Heart left ventricle (tissue), 16 donors: ENCODE results near the gene SERPINH1. TPM values are rescaled to one million over a fixed set of nuclear protein-coding genes. Genes with fewer than 3 reads are reported as not detected.
"Not testable (repeated sequence)": the region's sequence is repeated elsewhere in the genome, so short reads cannot be mapped to it uniquely, and the experiment has no call there.

Source experiments
- ATAC-seq, 4 donors: fragments of 200-7000 bp; cut with Tn5 transposase; one replicate each; pipeline ENCODE4 v1.9.1; 2020 to 2022; ENCODE audit warnings: moderate library complexity in 4 of 4, mild to moderate bottlenecking in 3 of 4, moderate number of reproducible peaks in 1 of 4
- DNase-seq, 5 donors: peaks; one replicate each; pipeline ENCODE4 v3.0.0-alpha.2; 2020
- H3K27ac ChIP-seq, 12 donors: fragments of 200-600 bp; sonication (generic) in 4 of 12; one replicate each; pipeline versions ENCODE4 v1.5.0 to v1.8.0; 2016 to 2022; ENCODE audit warnings: mild to moderate bottlenecking in 2 of 12
- H3K27me3 ChIP-seq, 9 donors: fragments of 200-600 bp; sonication (generic) in 2 of 9; one replicate each; pipeline versions ENCODE4 v1.5.1 to v1.8.0; 2016 to 2022; ENCODE audit warnings: mild to moderate bottlenecking in 3 of 9
- H3K36me3 ChIP-seq, 9 donors: fragments of 200-600 bp; sonication (generic) in 2 of 9; one replicate each; pipeline versions ENCODE4 v1.5.0 to v1.8.0; 2018 to 2022; ENCODE audit warnings: mild to moderate bottlenecking in 2 of 9
- H3K4me1 ChIP-seq, 12 donors: fragments of 200-600 bp; sonication (generic) in 4 of 12; one replicate each; pipeline versions ENCODE4 v1.5.0 to v1.8.0; 2016 to 2022; ENCODE audit warnings: mild to moderate bottlenecking in 3 of 12
- H3K4me3 ChIP-seq, 12 donors: fragments of 200-600 bp; sonication (generic) in 4 of 12; one replicate each; pipeline versions ENCODE4 v1.5.0 to v1.8.0; 2017 to 2022; ENCODE audit warnings: mild to moderate bottlenecking in 9 of 12, moderate library complexity in 4 of 12
- H3K9me3 ChIP-seq, 12 donors: fragments of 200-600 bp; sonication (generic) in 4 of 12; one replicate each; pipeline versions ENCODE4 v1.5.0 to v1.8.0; 2016 to 2022; ENCODE audit warnings: mild to moderate bottlenecking in 1 of 12
- CTCF ChIP-seq, 12 donors: fragments of 200-600 bp; sonication (generic) in 4 of 12; IDR thresholded peaks; one replicate each; pipeline versions ENCODE4 v1.5.0 to v1.8.0; 2018 to 2022; ENCODE audit warnings: antibody characterized with exemption in 12 of 12, mild to moderate bottlenecking in 5 of 12
- POLR2A ChIP-seq, 2 donors: fragments of 450-650 bp; IDR thresholded peaks; one replicate each; pipeline ENCODE4 v1.6.1; 2017; ENCODE audit warnings: antibody characterized with exemption in 2 of 2, mild to moderate bottlenecking in 2 of 2, moderate library complexity in 2 of 2
- WGBS, 4 donors: extraction: QIAGEN DNeasy Blood & Tissue Kit in 2 of 4; methylation state at CpG; one replicate each; pipeline versions ENCODE4 v1.1.5 to v1.1.7; 2013 to 2018; 5-methylcytosine and 5-hydroxymethylcytosine counted together
- intact Hi-C, 10 donors: fragments of 100-400 bp; cut with DNase I; formaldehyde crosslinking; loops; one replicate each; pipeline versions ENCODE4 v1.11.1 to v1.14.2; 2022
- polyA plus RNA-seq, 2 donors: library from polyadenylated mRNA; stranded (reverse); fragments of 200-250 nt; gene quantifications; one replicate each; pipeline ENCODE4 v1.2.3, GENCODE V29; 2013
- total RNA-seq, 9 donors: library from RNA; depleted of rRNA in 2 of 9; stranded (reverse); fragments of >200 nt in 2 of 9; fragmentation: NEBNext Ultra II Directional in 3 of 9; extraction: Animal tissue kit (Norgen Biotek cat#: 25700) in 3 of 9; gene quantifications; one replicate each; pipeline versions ENCODE4 v1.1.0 to v1.2.4, GENCODE V29; 2016 to 2023
- donor health status: ischemic (EF 13 %, LVEDD 7.1; RV severe dilation, severe dysfunction).
- donor health status: healthy with polysubstance abuse.
- donor health status: DM: no; HTN: yes; CAD: no.
- donor health status: DM: no; HTN: no; CAD: no.
- donor health status: ischemic (EF 25% LVEDD 6.9; RV normal size, moderate dysfunction).
- donor health status: ischemic (EF 25% LVEDD 5.7; RV mildly dilated, moderate dysfunction).
- donor health status: healthy.
- donor health status: DM: yes; HTN: yes; CAD: no.
- donor health status: ischemic (EF 35%, LVEDD 5.7; RV mildly dilated, moderate dysfunction).
- donor health status: nonischemic (EF 11% LVEDD 7.7; RV severe dilation, severe dysfunction).
- donor health status: DM: yes; HTN: yes; CAD: no.
- donor health status: PGD.
- donor health status: ischemic (EF 29% LVEDD 5.4; RV normal size, mild dysfunction).
- donor health status: nonischemic (EF 23%, LVEDD 6.1; RV moderate dilation, normal function).

Gene SERPINH1
- total and polyA plus RNA-seq, 11 donors = 32.5 to 211 (median 71.8) TPM

- Histone ChIP-seq H3K27ac (peak overlapping the region; percentile 81 to 99 (median 97)), H3K36me3 (no peaks in the 10 kb centered on the region), H3K9me3 (no peaks in the 10 kb centered on the region), H3K27me3 (no peaks in the 10 kb centered on the region), H3K4me1 (peaks cover 0 to 32% (median 19%) of the 10 kb centered on the region in 12 donors), H3K4me3 (peak overlapping the region in 10 of 12 donors; percentile 66 to 99 (median 78))
- DNase-seq (no peak), ATAC-seq (peak in 2 of 4 donors; percentile 3)
- WGBS, 4 donors = 41 to 51% (median 42%) methylated on average over 4 of the region's 4 CpGs
- intact Hi-C loops = loop anchor here in 1 of 10 donors (2.0 kb wide), 1 partner anchor 30 kb away; no protein-coding TSS in a partner anchor
- no peak for TF ChIP-seq CTCF (IDR thresholded peaks at IDR 0.05)
- TF ChIP-seq POLR2A (IDR thresholded peaks at IDR 0.05) = no peak
Observed at GRCh38 chr11:75582506-75582894, 20.4 kb downstream of the SERPINH1 start.

- Histone ChIP-seq H3K4me1 (peaks cover 0 to 31% (median 19%) of the 10 kb centered on the region in 12 donors), H3K4me3 (peak overlapping the region; percentile 66 to 99 (median 76)), H3K27ac (peak overlapping the region; percentile 81 to 99 (median 97)), H3K9me3 (no peaks in the 10 kb centered on the region), H3K27me3 (no peaks in the 10 kb centered on the region), H3K36me3 (no peaks in the 10 kb centered on the region)
- 1 to 10% (median 2%) methylated on average over 24 to 68 of the region's 68 CpGs for WGBS, 4 donors
- TF ChIP-seq CTCF (IDR thresholded peaks at IDR 0.05) (peak in 9 of 12 donors; percentile 6 to 52 (median 39)), POLR2A (IDR thresholded peaks at IDR 0.05) (peak in 1 of 2 donors; percentile 48)
- ATAC-seq (peak; percentile 70 to 89 (median 72)), DNase-seq (peak; percentile 71 to 86 (median 78))
- intact Hi-C loops = loop anchor here in 1 of 10 donors (2.0 kb wide), 1 partner anchor 30 kb away; no protein-coding TSS in a partner anchor
Observed at GRCh38 chr11:75582895-75583717, 21.1 kb downstream of the SERPINH1 start.

GRCh38 chr11:75583718-75584658 is 21.9 kb downstream of the SERPINH1 start:
- no peaks in the 10 kb centered on the region for H3K27me3 ChIP-seq
- 18 to 26% (median 24%) methylated on average over 34 to 42 of the region's 42 CpGs for WGBS, 4 donors
- TF ChIP-seq POLR2A (IDR thresholded peaks at IDR 0.05) = no peak
- TF ChIP-seq CTCF (IDR thresholded peaks at IDR 0.05) = no peak
- no peaks in the 10 kb centered on the region for H3K36me3 ChIP-seq
- H3K4me1 ChIP-seq = peaks cover 0 to 37% (median 19%) of the 10 kb centered on the region in 12 donors
- DNase-seq (peak; percentile 71 to 86 (median 84)), ATAC-seq (peak; percentile 65 to 82 (median 76))
- peak overlapping the region; percentile 66 to 99 (median 76) for H3K4me3 ChIP-seq
- peak overlapping the region; percentile 81 to 99 (median 97) for H3K27ac ChIP-seq
- H3K9me3 ChIP-seq = no peaks in the 10 kb centered on the region
- intact Hi-C loops = loop anchor here in 1 of 10 donors (2.0 kb wide), 1 partner anchor 31 kb away; no protein-coding TSS in a partner anchor

- Histone ChIP-seq H3K4me3 (peak overlapping the region in 1 of 12 donors; percentile 99), H3K4me1 (peaks cover 0 to 44% (median 19%) of the 10 kb centered on the region in 12 donors), H3K27ac (peak overlapping the region; percentile 81 to 99 (median 97))
- H3K36me3 ChIP-seq, ATAC-seq, H3K27me3 ChIP-seq, intact Hi-C loops, H3K9me3 ChIP-seq, DNase-seq: not testable (repeated sequence)
- WGBS, 4 donors = 84 to 90% (median 86%) methylated on average over 12 of the region's 12 CpGs
Observed at GRCh38 chr11:75584659-75585292, 22.7 kb downstream of the SERPINH1 start.
